22Rv1 (cell line): ENCODE data around the gene JMJD7.

ENCODE experiments used
- H3K27ac ChIP-seq: fragments of 450-650 bp; 2 replicates; pipeline ENCODE4 v1.5.1; 2017
- CTCF ChIP-seq: fragments of 450-650 bp; IDR thresholded peaks from 2 replicates; pipeline ENCODE4 v1.5.1; 2017; ENCODE audit warnings: mild to moderate bottlenecking
- ZFX ChIP-seq: fragments of 450-650 bp; IDR thresholded peaks from 2 replicates; pipeline ENCODE4 v1.6.1; 2017; ENCODE audit warnings: antibody characterized with exemption, borderline replicate concordance

The JMJD7 gene

DNA sequence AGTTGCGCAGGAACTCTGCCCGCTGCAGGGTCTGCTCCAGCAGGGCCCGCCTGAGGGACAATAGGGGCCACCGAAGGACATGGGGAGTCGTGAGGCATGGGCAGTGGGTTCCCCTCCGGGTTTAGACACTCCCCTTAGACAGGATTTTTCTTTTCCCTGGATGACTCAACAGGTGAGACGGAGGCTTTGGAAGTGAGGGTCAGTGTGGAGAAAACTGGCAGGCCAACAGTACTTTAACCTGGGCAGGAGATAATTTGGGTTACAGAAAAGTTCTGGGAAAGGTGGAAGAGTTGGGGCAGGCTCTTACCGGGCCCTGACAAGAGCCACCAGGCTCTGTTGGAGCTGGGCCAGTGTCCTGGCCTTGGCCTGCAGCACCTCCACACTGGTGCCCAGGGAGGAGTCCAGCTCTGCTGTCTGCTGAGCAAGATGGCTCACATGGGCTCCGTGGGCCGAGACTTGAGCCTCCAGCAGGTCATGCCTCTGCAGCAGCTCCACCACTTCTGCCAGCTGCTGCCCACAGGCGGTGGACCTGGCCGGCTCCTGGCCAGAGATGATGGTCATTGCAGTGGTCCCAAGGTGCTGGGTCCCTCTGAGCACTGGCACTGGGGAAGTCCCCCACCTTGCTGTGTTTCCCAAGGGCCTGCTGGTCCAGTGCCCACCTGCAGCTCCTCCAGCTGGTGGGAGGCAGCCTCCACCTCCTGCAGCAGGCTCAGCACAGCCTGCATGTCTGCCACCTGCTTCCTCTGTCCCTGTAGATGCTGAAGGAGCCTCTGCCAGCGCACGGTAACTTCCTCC lies 55.0 kb downstream of the JMJD7 start:
- no peak for TF ChIP-seq ZFX
- TF ChIP-seq CTCF, result no peak

DNA sequence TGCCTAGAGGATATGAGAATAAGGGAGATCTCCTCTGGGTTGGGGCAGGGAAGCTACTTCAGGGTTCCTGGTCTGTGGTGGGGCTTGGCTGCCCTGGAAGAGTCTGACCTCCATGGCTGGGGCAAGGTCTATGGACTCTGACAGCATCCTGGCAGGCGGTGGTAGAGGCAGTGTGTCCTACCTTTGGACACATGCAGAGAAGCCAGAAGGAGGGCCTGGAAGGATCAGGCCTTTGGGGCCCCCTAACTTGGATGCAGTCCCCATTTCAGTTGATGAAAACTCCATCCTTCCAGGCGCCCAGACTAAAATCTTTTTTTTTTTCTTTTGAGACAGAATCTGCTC lies 55.6 kb downstream of the JMJD7 start:
- H3K27ac ChIP-seq, result no peak overlapping the region
- no peak for TF ChIP-seq ZFX
- TF ChIP-seq CTCF, result no peak

More for the DNA sequence above, 55.0 kb downstream of the JMJD7 start:
- H3K27ac ChIP-seq, result no peak overlapping the region

GRCh38 chr15:41884458-41884857 lies 56.6 kb downstream of the JMJD7 start:
- TF ChIP-seq ZFX, result no peak
- TF ChIP-seq CTCF, result no peak
- H3K27ac ChIP-seq, result no peak overlapping the region

GRCh38 chr15:41885321-41885720 lies 57.4 kb downstream of the JMJD7 start:
- H3K27ac ChIP-seq, result no peak overlapping the region
- TF ChIP-seq CTCF (no peak), ZFX (no peak)

DNA sequence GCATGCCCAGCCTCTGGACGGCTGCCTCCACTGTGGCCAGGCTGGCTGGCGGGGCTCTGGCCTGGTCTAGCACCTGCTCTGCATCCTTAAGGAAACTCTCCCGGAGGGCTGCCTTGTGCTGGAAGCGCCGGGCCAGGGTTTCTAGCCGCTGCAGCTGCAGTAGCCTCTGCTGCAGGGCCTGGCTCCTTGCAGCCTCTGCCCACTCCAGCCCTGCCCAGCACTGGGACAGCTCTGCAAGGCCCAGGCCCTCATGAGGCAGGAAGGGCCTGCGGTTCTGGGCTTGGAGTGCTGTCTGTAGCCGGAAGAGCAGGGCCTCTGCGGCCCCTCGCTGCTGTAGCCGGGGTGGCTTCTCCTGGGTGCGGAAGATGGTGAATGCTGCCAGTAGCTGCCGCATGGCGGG lies 57.9 kb downstream of the JMJD7 start:
- no peak overlapping the region for H3K27ac ChIP-seq
- TF ChIP-seq CTCF, result no peak
- TF ChIP-seq ZFX, result no peak

GRCh38 chr15:41886741-41887140 lies 58.8 kb downstream of the JMJD7 start:
- TF ChIP-seq CTCF, result no peak
- no peak for TF ChIP-seq ZFX
- H3K27ac ChIP-seq, result no peak overlapping the region

DNA sequence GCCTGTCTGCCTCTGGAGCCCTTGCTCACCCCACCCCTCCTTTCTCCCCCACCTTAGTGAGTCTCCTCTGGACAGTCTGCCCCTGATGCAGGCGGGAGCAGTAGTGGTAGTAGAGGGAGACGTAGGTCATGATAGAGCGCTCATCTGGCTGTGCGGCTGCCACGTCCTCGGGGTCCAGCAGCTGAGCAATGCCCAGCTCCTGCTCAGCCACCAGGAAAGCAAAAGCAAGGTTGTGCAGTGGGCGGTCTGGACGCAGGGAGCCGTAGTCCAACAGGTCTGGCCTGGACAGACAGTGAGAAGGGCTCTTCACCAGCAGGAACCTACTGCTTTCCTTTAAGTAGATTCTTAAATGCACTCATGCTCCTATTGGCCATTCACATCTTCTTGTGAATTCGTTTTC lies 59.3 kb downstream of the JMJD7 start:
- no peak overlapping the region for H3K27ac ChIP-seq
- TF ChIP-seq ZFX, result no peak
- no peak for TF ChIP-seq CTCF
